Measurements from ENCODE around the gene CPT2.

The CPT2 gene

GRCh38 chr1:53220171-53220961 is 23.7 kb downstream of the CPT2 start, which contains the start of gene CZIB:
Gene CZIB, minus strand, starts transcription at chr1:53220634. Its CDS starts 59 bp downstream, at chr1:53220575.
- FAIRE-seq, result no peak

- no peak for FAIRE-seq
These were observed 24.3 kb downstream of the CPT2 start for GRCh38 chr1:53220962-53221286.

- no peak for FAIRE-seq
These were observed 41.0 kb downstream of the CPT2 start for GRCh38 chr1:53237638-53238037.

- FAIRE-seq, result no peak
These were observed 41.9 kb downstream of the CPT2 start, which contains the start of gene MAGOH for GRCh38 chr1:53238197-53239155. Gene MAGOH, minus strand, starts transcription at chr1:53238518. Its CDS starts 70 bp downstream, at chr1:53238448.

- FAIRE-seq, result no peak
These were observed 45.2 kb downstream of the CPT2 start for GRCh38 chr1:53241828-53242227.

GRCh38 chr1:53242381-53242780 is 45.8 kb downstream of the CPT2 start:
- FAIRE-seq, result no peak

- FAIRE-seq, result no peak
These were observed 47.5 kb downstream of the CPT2 start for GRCh38 chr1:53244141-53244540.

- FAIRE-seq, result no peak
These were observed 49.9 kb downstream of the CPT2 start for GRCh38 chr1:53246261-53247134.

- FAIRE-seq, result no peak
These were observed 53.1 kb downstream of the CPT2 start for GRCh38 chr1:53249706-53250105.

GRCh38 chr1:53250325-53250724 is 53.7 kb downstream of the CPT2 start:
- FAIRE-seq, result no peak

- no peak for FAIRE-seq
These were observed 57.5 kb downstream of the CPT2 start for GRCh38 chr1:53254011-53254640.

- no peak for FAIRE-seq
These were observed 58.4 kb downstream of the CPT2 start for GRCh38 chr1:53255031-53255430.

GRCh38 chr1:53256511-53257453 is 60.2 kb downstream of the CPT2 start:
- no peak for FAIRE-seq

GRCh38 chr1:53257454-53258081 is 60.9 kb downstream of the CPT2 start:
- FAIRE-seq, result no peak

- no peak for FAIRE-seq
These were observed 61.6 kb downstream of the CPT2 start for GRCh38 chr1:53258216-53258615.

- no peak for FAIRE-seq
These were observed 63.3 kb downstream of the CPT2 start for GRCh38 chr1:53259932-53260331.

GRCh38 chr1:53260631-53261247 is 64.1 kb downstream of the CPT2 start:
- no peak for FAIRE-seq

GRCh38 chr1:53262000-53262399 is 65.4 kb downstream of the CPT2 start:
- FAIRE-seq, result no peak

All from islet of Langerhans (tissue), 1 donor.